Measurements from ENCODE around the gene SKP2.

Gene SKP2

GRCh38 chr5:36200513-36200912 is 48.6 kb downstream of the SKP2 start:
- no peak for DNase-seq (ENCODE audit: low spot score)

- DNase-seq (ENCODE audit: low spot score): no peak
These were observed 50.6 kb downstream of the SKP2 start for GRCh38 chr5:36202521-36202961.

- no peak for DNase-seq (ENCODE audit: low spot score)
These were observed 53.4 kb downstream of the SKP2 start for GRCh38 chr5:36205329-36205728.

GRCh38 chr5:36206913-36207312 is 55.0 kb downstream of the SKP2 start:
- DNase-seq (ENCODE audit: low spot score): no peak

- DNase-seq (ENCODE audit: low spot score): no peak
These were observed 56.9 kb downstream of the SKP2 start for GRCh38 chr5:36208786-36209185.

GRCh38 chr5:36209664-36210063 is 57.8 kb downstream of the SKP2 start:
- DNase-seq (ENCODE audit: low spot score): no peak

GRCh38 chr5:36214436-36214835 is 62.5 kb downstream of the SKP2 start:
- no peak for DNase-seq (ENCODE audit: low spot score)

GRCh38 chr5:36215910-36216309 is 64.0 kb downstream of the SKP2 start:
- no peak for DNase-seq (ENCODE audit: low spot score)

- no peak for DNase-seq (ENCODE audit: low spot score)
These were observed 65.7 kb downstream of the SKP2 start for GRCh38 chr5:36217567-36217966.

GRCh38 chr5:36217988-36218387 is 66.1 kb downstream of the SKP2 start:
- DNase-seq (ENCODE audit: low spot score): no peak

- DNase-seq (ENCODE audit: low spot score): no peak
These were observed 70.7 kb downstream of the SKP2 start for GRCh38 chr5:36222620-36223019.

GRCh38 chr5:36227046-36227445 is 75.1 kb downstream of the SKP2 start:
- DNase-seq (ENCODE audit: low spot score): no peak

GRCh38 chr5:36228505-36228904 is 76.6 kb downstream of the SKP2 start:
- DNase-seq (ENCODE audit: low spot score): no peak

- no peak for DNase-seq (ENCODE audit: low spot score)
These were observed 78.4 kb downstream of the SKP2 start for GRCh38 chr5:36230151-36230790.

GRCh38 chr5:36232533-36232932 is 80.6 kb downstream of the SKP2 start:
- no peak for DNase-seq (ENCODE audit: low spot score)
